GM18519 (cell line): ENCODE measurements around the gene OR1S1.
"Not testable (repeated sequence)": the region's sequence is repeated elsewhere in the genome, so short reads cannot be mapped to it uniquely, and the experiment has no call there.

Experiments used
- ATAC-seq: cut with Tn5 transposase; IDR thresholded peaks from one replicate; pipeline ENCODE4 v1.9.1; 2021; ENCODE audit warnings: mild to moderate bottlenecking, moderate library complexity; ENCODE audit not compliant: unreplicated experiment, low FRiP score

The OR1S1 gene

DNA sequence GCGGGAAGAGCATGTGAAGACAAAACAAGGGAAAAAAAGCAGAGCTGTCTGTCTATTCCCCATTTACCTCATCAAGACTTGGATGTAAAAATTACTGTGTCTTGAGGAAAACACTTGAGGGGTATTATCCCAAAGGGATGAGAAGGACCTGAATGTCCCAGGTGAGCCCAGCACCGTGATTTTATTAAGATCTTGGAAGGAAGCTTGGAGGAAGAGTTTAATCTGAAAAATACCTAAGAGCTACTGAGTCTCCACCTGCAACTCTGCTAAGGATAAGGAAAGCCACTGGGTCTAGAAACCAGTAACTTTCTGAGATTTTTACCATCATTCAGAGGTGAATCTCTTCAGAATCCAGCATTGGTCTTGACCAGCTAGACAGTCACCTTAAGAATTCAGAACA is at the start of gene OR1S1:
Gene OR1S1 (plus strand): TSS at position 301 of the 400 bp plus-strand sequence.
- not testable (repeated sequence) for ATAC-seq

DNA sequence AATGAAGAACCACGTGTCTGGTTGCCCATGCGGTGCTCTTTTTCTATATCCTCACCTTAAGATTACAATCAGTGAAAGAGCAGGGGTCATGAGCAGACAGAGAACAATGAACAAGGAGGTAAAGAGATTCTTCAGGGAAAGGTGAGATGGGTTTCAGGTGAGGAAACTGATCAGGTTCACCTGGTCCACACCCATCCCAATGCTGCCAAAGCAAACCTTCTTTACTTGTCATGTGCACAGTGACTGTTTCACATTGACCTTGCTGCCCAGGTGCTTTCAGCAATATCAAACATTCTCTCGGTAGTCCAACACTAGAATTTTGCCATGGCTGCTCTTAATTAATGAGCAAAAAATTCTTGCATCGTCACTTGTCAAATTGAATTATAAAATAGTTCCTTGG is 48.1 kb upstream of the OR1S1 start:
- no peak for ATAC-seq

DNA sequence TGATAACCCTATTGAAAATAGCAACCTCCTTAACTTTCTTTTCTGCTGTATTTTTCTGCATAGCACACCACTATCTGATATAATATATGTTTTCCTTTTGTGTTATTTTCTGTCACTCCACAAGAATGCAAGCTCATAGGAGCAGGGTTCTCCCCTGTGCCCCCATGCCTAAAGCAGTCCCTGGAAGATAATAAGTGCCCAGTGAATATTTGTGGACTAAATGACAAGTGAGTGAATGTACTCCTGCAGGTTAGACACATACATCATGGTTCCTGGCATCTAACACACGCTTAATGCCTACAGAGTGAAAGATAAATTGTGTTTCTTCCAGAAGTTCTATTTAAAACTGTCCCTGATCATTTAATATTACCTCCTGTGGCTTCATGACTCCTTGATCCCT is 47.5 kb upstream of the OR1S1 start:
- no peak for ATAC-seq

DNA sequence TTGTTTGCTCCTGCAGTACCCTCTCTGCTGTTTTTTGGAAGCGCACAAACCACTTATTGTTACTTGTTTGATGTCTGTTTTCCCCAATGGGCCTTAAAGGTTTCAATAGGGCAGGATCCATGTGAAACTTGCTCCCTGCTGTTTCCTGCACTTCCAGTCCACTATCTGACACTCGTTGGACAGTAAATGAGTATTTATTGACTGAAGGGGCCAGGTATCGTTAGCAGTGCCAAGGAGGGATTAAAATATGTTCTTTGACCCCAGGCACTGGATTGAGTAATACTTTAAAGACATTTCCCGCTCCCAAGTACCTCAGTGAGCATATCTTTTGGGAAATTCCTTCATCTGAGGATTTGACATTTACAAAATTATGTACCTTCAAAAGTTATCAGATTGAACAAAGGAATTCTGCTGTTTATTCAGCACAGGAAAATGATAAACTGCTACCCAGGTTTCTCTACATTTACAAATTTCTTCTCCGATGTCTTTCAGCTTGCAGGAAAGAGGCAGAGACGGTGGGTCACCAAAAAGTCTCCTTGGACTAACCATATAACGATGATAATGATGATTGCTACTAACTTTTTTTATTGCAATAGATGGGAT is 46.9 kb upstream of the OR1S1 start:
- ATAC-seq, result no peak

DNA sequence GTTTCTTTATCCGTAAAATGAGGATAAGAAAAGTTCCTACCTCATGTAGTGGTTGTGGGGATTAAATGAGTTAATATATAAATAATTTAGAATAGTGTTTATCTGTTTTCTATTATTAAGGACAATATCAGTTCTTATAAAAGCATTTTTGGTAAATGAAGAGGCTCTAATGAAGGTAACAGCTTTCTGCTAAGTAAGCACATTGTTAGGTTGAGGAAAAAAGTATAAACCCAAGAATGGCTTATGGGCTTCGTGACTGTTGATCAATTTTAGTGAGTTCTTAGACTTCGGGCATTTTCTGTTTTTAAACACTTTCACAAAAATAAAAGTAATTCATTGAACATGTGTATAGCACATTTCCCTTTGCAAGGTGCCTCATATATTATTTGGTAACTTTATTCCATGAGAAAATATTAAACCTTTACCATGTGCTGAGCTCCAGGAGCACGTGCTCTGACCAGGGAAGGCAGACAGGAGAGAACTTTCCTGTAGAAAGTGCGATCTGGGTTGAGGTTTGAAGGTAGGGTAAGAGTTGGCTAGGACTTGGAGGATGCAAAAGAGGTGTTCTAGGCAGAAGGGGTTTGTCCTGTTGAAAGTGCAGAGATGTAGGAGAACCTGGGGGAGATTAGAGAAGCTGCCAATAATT is 35.0 kb upstream of the OR1S1 start:
- no peak for ATAC-seq

DNA sequence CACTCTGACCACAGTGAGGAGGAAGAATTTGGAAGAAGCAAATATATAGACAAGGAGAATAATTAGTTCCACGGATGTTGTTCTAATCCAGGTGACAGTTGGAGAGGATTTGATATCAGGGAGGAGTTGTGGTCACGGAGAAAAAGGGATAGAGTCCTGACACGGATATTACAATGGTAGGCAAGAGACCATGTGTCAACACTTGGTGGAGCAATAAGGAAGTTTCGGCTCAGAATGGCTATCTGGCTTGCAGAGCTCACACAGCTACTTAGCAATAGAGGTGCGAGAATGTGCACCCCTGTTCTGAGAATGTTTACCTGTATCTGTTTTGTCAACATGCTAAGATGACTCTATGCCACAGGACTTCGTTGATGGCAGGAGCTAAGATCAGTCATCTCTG is 34.1 kb upstream of the OR1S1 start:
- no peak for ATAC-seq

DNA sequence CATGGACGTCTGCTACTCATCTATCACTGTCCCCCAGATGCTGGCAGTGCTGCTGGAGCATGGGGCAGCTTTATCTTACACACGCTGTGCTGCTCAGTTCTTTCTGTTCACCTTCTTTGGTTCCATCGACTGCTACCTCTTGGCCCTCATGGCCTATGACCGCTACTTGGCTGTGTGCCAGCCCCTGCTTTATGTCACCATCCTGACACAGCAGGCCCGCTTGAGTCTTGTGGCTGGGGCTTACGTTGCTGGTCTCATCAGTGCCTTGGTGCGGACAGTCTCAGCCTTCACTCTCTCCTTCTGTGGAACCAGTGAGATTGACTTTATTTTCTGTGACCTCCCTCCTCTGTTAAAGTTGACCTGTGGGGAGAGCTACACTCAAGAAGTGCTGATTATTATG is 32.9 kb upstream of the OR1S1 start:
- ATAC-seq, result no peak

DNA sequence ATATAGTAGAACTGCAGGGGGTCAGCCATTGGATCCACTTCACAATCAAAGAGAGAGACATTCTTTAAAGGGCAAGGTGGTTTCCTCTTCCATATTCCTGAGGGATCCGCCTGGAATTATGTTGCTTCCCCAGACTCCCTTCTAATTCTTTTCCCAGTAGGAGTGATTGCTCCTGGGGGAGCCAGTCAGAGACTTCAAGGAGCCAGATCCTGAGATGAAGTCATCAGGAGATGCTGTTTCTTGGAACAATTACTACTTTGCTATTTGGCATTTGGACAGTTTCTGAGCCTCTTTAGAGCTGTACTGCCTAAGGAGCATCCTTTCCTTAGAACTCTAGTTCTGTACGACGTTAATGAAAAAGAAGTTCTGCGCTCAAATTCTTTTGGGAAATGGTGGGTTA is 25.6 kb upstream of the OR1S1 start:
- ATAC-seq, result no peak

DNA sequence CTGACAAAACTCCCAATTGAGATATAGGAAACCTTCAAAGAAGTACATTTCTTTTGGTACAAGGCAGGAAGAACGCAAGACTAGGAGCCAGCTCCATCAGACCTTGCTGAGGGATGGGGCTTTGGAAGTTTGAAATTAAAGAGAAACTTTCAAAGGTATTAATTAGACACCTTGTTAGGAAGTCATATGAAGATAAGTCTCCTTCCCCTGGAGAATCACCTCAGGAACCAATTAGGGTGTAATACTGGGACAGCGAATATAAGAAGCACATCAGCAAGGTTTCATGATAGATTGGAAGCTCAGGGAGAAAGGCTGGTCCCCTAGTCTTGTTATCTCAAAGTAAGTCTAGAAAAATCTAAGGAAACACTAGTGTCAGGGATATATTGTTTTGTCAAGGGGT is 23.8 kb upstream of the OR1S1 start, which contains the start of gene OR9Q2:
Gene OR9Q2 (plus strand): TSS at position 301 of the 400 bp plus-strand sequence. CDS start 1,421 bp downstream, outside the sequence.
- ATAC-seq, result no peak

DNA sequence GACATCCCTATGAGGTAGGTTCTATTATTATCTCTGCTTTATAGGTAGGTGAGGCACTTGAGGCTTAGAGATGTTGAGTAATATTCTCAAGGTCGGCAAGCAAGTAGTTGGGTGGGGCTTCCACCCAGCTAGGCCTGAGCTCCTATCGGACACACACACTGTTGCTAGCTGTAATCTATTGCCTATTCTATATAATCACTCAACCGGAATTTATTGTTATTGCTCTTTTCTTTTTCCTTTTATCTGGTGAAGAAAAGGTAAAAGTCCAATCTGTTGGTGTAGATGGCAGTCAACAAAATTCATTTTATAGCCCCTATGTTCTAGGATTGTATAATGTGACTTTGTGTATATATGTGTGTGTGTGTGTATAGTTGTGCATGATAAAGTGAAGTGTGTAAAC is 20.3 kb upstream of the OR1S1 start:
- ATAC-seq, result no peak

DNA sequence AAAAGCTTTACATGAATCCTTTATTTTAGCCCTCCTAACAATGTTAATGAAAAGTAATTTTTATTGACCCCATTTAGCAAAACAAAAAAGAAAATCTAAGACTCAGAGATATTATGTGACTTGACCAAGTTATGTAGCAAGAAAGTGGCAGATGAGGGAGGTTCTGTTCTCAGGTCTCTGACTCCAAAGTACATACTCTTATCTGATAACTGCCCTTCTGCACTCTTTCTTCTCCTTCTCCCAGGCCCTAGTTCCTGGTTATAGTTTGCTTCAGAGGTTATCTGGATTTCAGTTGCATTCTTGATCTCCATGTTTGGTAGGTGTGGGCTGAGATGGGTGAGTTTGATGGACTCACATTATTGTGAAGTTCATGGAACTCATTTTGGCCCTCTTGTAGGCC is 19.1 kb upstream of the OR1S1 start:
- ATAC-seq, result no peak

DNA sequence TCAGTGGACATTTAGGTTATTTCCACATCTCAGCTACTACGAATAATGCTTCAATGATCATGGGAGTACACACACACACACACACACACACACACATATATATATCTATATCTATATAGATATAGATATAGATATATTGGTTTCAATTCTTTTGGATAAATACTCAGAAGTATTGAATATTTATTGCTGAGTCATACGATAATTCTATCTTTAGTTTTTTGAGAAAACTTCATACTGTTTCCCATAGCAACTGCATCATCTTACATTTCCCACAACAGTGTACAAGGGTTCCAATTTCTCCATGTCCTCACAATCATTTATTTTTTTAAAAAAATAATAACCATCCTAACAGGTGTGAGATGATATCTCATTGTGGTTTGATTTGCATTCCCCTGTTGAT is 16.6 kb upstream of the OR1S1 start:
- no peak for ATAC-seq

DNA sequence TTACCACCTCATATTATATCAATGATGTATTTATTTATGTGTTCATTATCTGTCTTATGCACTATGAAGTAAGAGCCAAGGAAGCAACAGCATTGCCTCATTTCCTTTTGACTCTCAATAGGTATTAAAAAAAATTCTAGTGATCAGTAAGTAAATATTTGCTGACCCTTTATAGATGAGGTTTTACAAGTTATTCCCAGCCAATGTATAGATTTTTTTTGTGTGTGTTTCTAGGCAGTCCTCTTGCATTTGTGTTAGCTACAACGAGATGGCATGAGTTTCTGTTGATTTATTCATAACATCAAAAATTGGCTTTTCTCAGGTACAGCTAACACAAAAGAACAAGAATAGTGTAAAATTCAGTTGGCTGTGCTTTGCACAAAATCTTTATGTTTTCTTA is 13.2 kb upstream of the OR1S1 start:
- ATAC-seq, result no peak

DNA sequence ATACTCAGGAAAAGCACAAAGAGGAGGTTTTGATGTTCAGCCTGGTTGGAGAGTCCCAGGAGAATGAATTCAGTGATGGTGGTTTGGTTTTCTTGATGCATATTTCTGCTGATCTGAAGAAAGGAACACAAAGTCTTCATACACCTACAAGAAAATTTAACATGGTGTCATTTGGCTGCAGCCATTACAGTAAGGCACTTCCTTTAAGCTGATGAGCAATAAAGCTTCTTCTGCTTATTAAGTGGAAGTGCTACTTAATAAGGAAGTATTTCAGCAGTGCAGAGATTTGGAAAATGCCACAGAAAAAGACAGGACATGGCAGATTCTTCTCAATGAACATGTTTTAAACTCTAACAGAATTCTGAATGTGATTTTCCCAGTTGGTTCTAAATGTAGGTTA is 8.5 kb upstream of the OR1S1 start, which contains the start of gene OR1S2:
Gene OR1S2 (minus strand): TSS at position 101 of the 400 bp plus-strand sequence. CDS start 0 bp downstream, at position 101.
- ATAC-seq, result no peak

DNA sequence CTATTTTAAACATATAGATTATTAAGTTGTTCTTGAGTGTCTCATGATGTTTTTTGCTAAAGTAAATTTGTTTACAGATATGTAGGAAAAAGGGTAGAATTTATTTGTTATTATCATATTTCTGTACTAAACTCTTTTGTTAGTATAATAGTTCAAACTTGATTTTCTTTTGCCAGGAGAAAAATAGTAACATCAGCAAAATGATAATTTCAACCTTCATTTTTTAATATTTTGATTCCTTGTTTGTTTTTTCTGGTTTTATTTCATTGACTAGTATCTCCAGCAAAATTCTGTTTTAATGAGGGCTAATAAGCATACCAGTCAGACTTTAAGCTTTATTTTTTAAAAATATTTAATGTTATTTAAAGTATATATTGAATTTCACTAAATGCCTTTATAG is 4.0 kb downstream of the OR1S1 start:
- no peak for ATAC-seq

DNA sequence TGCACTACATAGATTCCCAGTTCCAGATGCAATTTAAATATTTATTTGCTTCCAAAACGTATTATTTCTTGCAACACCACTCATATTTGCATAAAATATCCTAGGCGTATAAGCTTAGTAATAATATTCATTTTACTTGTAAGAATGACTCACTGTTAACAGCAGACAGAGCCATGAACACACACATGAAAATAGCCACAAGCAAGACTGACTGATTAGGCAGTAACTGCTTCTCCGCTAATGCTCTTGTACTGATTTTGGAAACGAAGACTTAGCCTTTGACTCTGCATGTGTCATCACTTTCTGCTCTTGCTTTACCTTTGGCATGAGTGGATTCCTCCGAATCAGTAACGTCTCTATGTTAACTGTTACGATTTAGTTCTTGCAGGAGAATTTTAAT is 10.2 kb downstream of the OR1S1 start:
- no peak for ATAC-seq

DNA sequence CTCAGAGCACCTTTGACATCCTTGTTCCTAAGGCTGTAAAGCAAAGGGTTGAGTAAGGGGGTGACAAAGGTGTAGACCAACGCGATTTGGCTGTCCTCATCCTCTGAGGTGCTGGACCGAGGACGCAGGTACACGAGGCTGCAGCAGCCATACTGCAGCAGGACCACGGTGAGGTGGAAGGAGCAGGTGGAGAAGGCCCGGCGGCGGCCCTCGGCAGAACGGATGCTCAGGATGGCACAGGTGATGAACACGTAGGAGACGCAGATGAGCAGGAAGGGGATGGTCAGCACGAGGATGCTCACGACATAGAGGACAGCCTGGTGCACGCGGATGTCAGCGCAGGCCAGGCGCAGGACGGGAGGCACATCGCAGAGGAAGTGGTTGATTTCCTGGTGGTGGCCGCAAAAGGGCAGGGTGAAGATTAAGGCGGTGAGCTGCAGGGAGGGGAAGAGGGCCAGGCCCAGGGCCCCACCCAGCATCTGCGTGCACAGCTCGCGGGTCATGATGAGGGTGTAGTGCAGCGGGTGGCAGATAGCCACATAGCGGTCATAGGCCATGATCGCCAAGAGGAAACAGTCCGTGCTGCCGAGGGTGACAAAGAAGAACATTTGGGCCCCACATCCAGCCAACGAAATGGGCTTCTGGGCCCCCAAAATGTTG is 15.6 kb downstream of the OR1S1 start:
- ATAC-seq, result no peak

DNA sequence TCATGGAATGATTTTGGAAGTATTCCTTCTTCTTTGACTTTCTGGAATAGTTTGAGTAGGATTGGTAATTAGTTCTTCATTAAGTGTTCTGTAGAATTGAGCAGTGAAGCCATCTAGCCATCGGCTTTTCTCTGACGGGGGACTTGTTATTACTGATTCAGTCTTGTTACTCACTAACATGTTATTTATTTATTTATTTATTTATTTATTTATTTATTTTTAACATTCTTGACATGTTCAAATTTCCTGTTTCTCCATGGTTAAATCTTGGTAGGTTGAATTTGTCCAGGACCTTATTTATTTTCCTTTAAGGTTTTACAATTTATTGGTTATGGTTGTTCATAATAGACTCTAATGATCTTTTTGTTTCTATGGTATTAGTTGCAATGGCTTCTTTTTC is 31.4 kb downstream of the OR1S1 start:
- ATAC-seq, result no peak

DNA sequence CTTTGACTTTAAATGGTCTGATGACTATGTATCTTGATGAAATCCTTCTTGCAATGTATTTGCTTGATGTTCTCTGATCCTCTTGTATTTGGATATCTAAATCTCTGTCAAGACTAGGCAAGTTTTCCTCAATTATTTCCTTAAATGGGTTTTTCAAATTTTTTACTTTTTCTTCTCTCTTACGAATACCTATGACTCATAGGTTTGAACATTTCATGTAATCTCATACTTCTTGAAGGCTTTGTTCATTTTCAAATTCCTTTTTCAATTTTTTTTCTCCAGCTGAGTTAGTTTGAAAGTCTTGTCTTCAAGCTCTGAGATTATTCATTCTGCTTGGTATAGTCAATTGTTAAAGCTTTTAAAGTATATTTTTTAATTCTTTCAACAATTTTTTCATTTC is 42.4 kb downstream of the OR1S1 start:
- no peak for ATAC-seq

DNA sequence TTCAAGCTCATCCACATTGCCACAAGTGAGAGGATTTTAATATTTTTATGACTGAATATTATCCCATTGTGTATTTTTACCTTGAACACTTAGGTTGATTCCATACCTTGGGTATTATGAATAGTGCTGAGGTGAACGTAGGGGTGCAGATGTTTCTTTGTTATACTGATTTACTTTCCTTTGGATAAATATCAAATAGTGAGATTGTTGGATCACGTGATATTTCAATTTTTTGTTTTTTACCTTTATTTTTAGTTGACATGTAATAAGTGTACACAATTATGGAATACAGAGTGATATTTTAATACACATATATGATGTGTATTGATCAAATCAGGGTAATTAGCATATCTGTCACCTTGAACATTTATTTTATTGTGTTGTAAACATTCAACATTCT is 47.5 kb downstream of the OR1S1 start:
- no peak for ATAC-seq
